GM21529 (cell line): Measurements from ENCODE around the gene STPG2.

ENCODE experiments used
- ATAC-seq: cut with Tn5 transposase; IDR thresholded peaks from one replicate; pipeline ENCODE4 v1.9.1; 2021; ENCODE audit not compliant: unreplicated experiment

Gene STPG2

GRCh38 chr4:97525236-97525635, 618.0 kb downstream of the STPG2 start:
- ATAC-seq, result no peak

DNA sequence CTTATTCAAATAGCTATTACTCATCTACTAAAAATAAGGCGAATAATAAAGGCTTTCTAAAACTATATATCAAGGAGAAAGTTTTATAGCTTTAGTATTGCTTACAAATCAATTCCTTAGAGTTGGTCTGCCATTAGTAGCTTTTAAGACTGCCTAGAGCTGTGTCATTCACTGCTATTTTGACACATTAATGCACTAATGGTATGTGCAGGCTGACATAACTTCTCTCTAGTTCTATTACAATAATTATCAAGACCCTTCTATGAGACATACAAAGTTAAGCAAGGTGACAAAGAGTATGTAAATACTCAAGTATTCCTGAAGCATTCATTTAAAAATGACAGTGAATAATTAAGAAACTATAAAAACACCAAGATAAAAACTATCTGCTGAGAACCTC, 625.3 kb downstream of the STPG2 start:
- ATAC-seq, result no peak

DNA sequence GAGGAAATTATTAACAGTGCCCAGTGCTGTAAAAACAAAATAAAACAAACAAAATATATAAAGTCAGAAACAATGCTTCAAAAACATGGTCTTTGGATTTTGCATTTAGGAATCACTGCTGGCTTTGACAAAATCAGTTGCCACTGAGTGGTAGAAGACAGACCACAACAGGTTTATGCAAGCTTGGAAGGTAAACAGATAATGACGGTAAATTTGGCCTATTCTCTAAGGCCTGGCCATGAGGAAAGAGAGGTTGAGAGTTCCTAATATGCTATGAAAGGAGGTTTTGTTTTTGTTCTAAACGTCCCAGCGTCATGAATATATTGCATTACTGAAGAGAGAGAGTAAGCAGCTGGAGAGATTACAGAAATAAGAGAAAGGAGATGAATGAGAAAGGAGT, 629.4 kb downstream of the STPG2 start:
- ATAC-seq, result no peak
